H1 (cell line): Measurements from ENCODE around the gene WDR5. TPM values are rescaled to one million over a fixed set of nuclear protein-coding genes. Genes with fewer than 3 reads are reported as not detected.

ENCODE experiments used
- CTCF ChIA-PET: fragments of 300-600 bp; sonication (Branson Sonifier 250); formaldehyde crosslinking; loops from one replicate; lab custom pipeline; 2021; ENCODE audit not compliant: partially characterized antibody; lab: Charles Lee
- POLR2A ChIA-PET: fragments of 300-600 bp; sonication (Branson Sonifier 250); formaldehyde crosslinking; loops from one replicate; lab custom pipeline; 2021; ENCODE audit warnings: inconsistent platforms; ENCODE audit not compliant: partially characterized antibody; lab: Charles Lee
- DNase-seq, 2 experiments: peaks; one replicate each; pipeline versions ENCODE4 v3.0.0 to v3.0.0-alpha.2; 2010 to 2022; ENCODE audit warnings: low spot score in 2 of 2, low read depth in 1 of 2, mixed read lengths in 1 of 2
- FAIRE-seq: peaks from 2 replicates; lab custom pipeline; 2011; peaks lifted over from hg19 to GRCh38; lab: Jason Lieb, UNC
- H2AFZ ChIP-seq: 2 replicates; pipeline ENCODE4 v1.8.1; 2012; ENCODE audit warnings: low read length, inconsistent platforms
- H2AK5ac ChIP-seq: 2 replicates; pipeline ENCODE4 v1.6.1; 2013; ENCODE audit warnings: low read depth, low read length
- H2BK120ac ChIP-seq: replicated peaks from 2 replicates; pipeline ENCODE3; 2013; ENCODE audit warnings: low read depth, low read length, inconsistent platforms
- H2BK12ac ChIP-seq: 2 replicates; pipeline ENCODE4 v1.6.1; 2013; ENCODE audit warnings: low read depth, low read length
- H2BK15ac ChIP-seq: 2 replicates; pipeline ENCODE4 v1.6.1; 2013; ENCODE audit warnings: low read length
- H2BK20ac ChIP-seq: 2 replicates; pipeline ENCODE4 v1.6.1; 2013; ENCODE audit warnings: low read length
- H2BK5ac ChIP-seq: 2 replicates; pipeline ENCODE4 v1.6.1; 2013; ENCODE audit warnings: low read depth, low read length
- H3K14ac ChIP-seq: 2 replicates; pipeline ENCODE4 v1.6.1; 2013; ENCODE audit warnings: inconsistent platforms; ENCODE audit not compliant: insufficient read length
- H3K18ac ChIP-seq: 2 replicates; pipeline ENCODE4 v1.6.1; 2013; ENCODE audit warnings: low read length; ENCODE audit errors: extremely low read depth
- H3K23ac ChIP-seq: 2 replicates; pipeline ENCODE4 v1.6.1; 2013; ENCODE audit warnings: inconsistent platforms; ENCODE audit not compliant: insufficient read length
- H3K23me2 ChIP-seq: 2 replicates; pipeline ENCODE4 v1.6.1; 2013; ENCODE audit warnings: low read depth, low read length
- H3K27ac ChIP-seq: 2 replicates; pipeline ENCODE4 v1.6.1; 2011; ENCODE audit warnings: low read depth, low read length, inconsistent platforms
- H3K27me3 ChIP-seq, 4 experiments: replicated peaks in 1 of 4; 1 replicate in 1 of 4; 2 replicates in 3 of 4; pipeline versions ENCODE4 v1.6.1 to v1.8.1; 2011 to 2013; ENCODE audit warnings: low read length in 3 of 4, mild to moderate bottlenecking in 3 of 4, inconsistent platforms in 2 of 4, mixed read lengths in 2 of 4, moderate library complexity in 1 of 4; ENCODE audit not compliant: control insufficient read depth in 3 of 4, insufficient read depth in 3 of 4; ENCODE audit errors: extremely low read depth in 1 of 4
- H3K36me3 ChIP-seq, 4 experiments: 2 replicates each; pipeline versions ENCODE4 v1.6.1 to v1.8.1; 2011 to 2013; ENCODE audit warnings: mild to moderate bottlenecking in 4 of 4, low read length in 3 of 4, moderate library complexity in 2 of 4, control low read depth in 1 of 4, inconsistent platforms in 1 of 4; ENCODE audit not compliant: insufficient read depth in 4 of 4, control insufficient read depth in 2 of 4
- H3K4ac ChIP-seq: replicated peaks from 2 replicates; pipeline ENCODE3; 2013; ENCODE audit warnings: low read length, low read depth, mixed read lengths, inconsistent platforms; ENCODE audit not compliant: insufficient read length
- H3K4me1 ChIP-seq, 4 experiments: replicated peaks in 1 of 4; 1 replicate in 1 of 4; 2 replicates in 3 of 4; pipeline versions ENCODE4 v1.6.1 to v1.8.1; 2011 to 2013; ENCODE audit warnings: low read length in 3 of 4, inconsistent platforms in 2 of 4, mixed read lengths in 1 of 4; ENCODE audit not compliant: insufficient read depth in 4 of 4, control insufficient read depth in 3 of 4
- H3K4me2 ChIP-seq, 2 experiments: 2 replicates each; pipeline versions ENCODE4 v1.6.1 to v1.8.1; 2011 to 2013; ENCODE audit warnings: low read depth in 2 of 2, low read length in 2 of 2, control low read depth in 1 of 2, inconsistent platforms in 1 of 2, mild to moderate bottlenecking in 1 of 2; ENCODE audit not compliant: insufficient read depth in 1 of 2
- H3K4me3 ChIP-seq, 4 experiments: fragments of 200-600, 300-600 bp in 1 of 4; sonication (generic), shearing (Covaris generic), sonication (Bioruptor Twin) in 1 of 4; 2 replicates each; pipeline versions ENCODE4 v1.5.1 to v1.8.1; 2011 to 2016; ENCODE audit warnings: low read length in 4 of 4, low read depth in 3 of 4, control low read depth in 2 of 4, inconsistent platforms in 2 of 4, mild to moderate bottlenecking in 2 of 4, mixed read lengths in 1 of 4, moderate library complexity in 1 of 4; ENCODE audit not compliant: insufficient read depth in 2 of 4; ENCODE audit errors: extremely low read depth in 1 of 4
- H3K56ac ChIP-seq: replicated peaks from 2 replicates; pipeline ENCODE3; 2013; ENCODE audit warnings: low read depth, mild to moderate bottlenecking, mixed read lengths, low read length, inconsistent platforms; ENCODE audit not compliant: insufficient read length
- H3K79me1 ChIP-seq: 2 replicates; pipeline ENCODE4 v1.6.1; 2013; ENCODE audit warnings: low read depth, low read length, control low read depth
- H3K79me2 ChIP-seq, 2 experiments: 2 replicates each; pipeline versions ENCODE4 v1.6.1 to v1.8.1; 2012 to 2013; ENCODE audit warnings: low read length in 2 of 2, mild to moderate bottlenecking in 2 of 2, inconsistent platforms in 1 of 2; ENCODE audit not compliant: insufficient read depth in 2 of 2, control insufficient read depth in 1 of 2
- H3K9ac ChIP-seq, 4 experiments: replicated peaks in 1 of 4; 1 replicate in 1 of 4; 2 replicates in 3 of 4; pipeline versions ENCODE4 v1.6.1 to v1.8.1; 2011 to 2013; ENCODE audit warnings: low read depth in 3 of 4, low read length in 3 of 4, control low read depth in 2 of 4, mild to moderate bottlenecking in 2 of 4, moderate library complexity in 2 of 4, inconsistent platforms in 1 of 4; ENCODE audit errors: extremely low read depth in 1 of 4
- H3K9me3 ChIP-seq, 2 experiments: 2 replicates each; pipeline versions ENCODE4 v1.6.1 to v1.8.1; 2012 to 2013; ENCODE audit warnings: mild to moderate bottlenecking in 2 of 2, moderate library complexity in 2 of 2, control low read depth in 1 of 2, inconsistent platforms in 1 of 2, low read depth in 1 of 2, low read length in 1 of 2, mixed read lengths in 1 of 2; ENCODE audit not compliant: insufficient read depth in 2 of 2
- H4K20me1 ChIP-seq, 2 experiments: replicated peaks in 1 of 2; 2 replicates each; pipeline versions ENCODE3 to v1.8.1; 2011 to 2013; ENCODE audit warnings: inconsistent platforms in 2 of 2, low read length in 2 of 2, mild to moderate bottlenecking in 1 of 2; ENCODE audit not compliant: insufficient read depth in 2 of 2, control insufficient read depth in 1 of 2
- H4K5ac ChIP-seq: 2 replicates; pipeline ENCODE4 v1.6.1; 2013; ENCODE audit warnings: low read length, low read depth, mixed read lengths, inconsistent platforms; ENCODE audit not compliant: insufficient read length
- H4K8ac ChIP-seq: 2 replicates; pipeline ENCODE4 v1.8.0; 2013; ENCODE audit warnings: mild to moderate bottlenecking, moderate library complexity, low read length, inconsistent platforms; ENCODE audit not compliant: insufficient read depth; ENCODE audit errors: extremely low read depth
- H4K91ac ChIP-seq: replicated peaks from 2 replicates; pipeline ENCODE3; 2013; ENCODE audit warnings: low read length, mixed read lengths, inconsistent platforms; ENCODE audit not compliant: insufficient read length
- KDM1A ChIP-seq: fragments of 200-600, 300-600 bp; sonication (generic); IDR thresholded peaks from 2 replicates; pipeline ENCODE4 v1.7.1; 2016; ENCODE audit warnings: mild to moderate bottlenecking, low read length, borderline replicate concordance
- RFX5 ChIP-seq: IDR thresholded peaks from 2 replicates; pipeline ENCODE4 v1.6.1; 2011; ENCODE audit warnings: low read depth, low read length, improper control_type of control experiment, borderline replicate concordance
- SIX5 ChIP-seq: IDR thresholded peaks from 2 replicates; pipeline ENCODE4 v1.6.1; 2011; ENCODE audit warnings: mild to moderate bottlenecking, low read depth, low read length
- WGBS, 2 experiments: shearing (Covaris generic) in 1 of 2; methylation state at CpG; one replicate each; pipeline versions ENCODE4 v1.1.6 to v1.1.7; 2013 to 2015; ENCODE audit warnings: low lambda C conversion rate in 2 of 2, mixed read lengths in 2 of 2, inconsistent platforms in 1 of 2, low coverage in 1 of 2, missing lambda C conversion rate in 1 of 2; ENCODE audit not compliant: insufficient replicate concordance in 2 of 2, insufficient coverage in 1 of 2, insufficient read length in 1 of 2; ENCODE audit errors: extremely low coverage in 1 of 2, missing lambda C conversion rate in 1 of 2; 5-methylcytosine and 5-hydroxymethylcytosine counted together
- polyA plus RNA-seq, 7 experiments: library from polyadenylated mRNA; depleted of rRNA in 3 of 7; stranded (reverse) in 5 of 7; unstranded in 2 of 7; fragments of >200 nt in 5 of 7; fragments of 200-250 nt in 2 of 7; gene quantifications; 1 replicate in 5 of 7; 2 replicates in 1 of 7; 4 replicates in 1 of 7; pipeline versions ENCODE4 v1.2.1 to v1.2.3, GENCODE V29; 2011 to 2013; ENCODE audit warnings: missing spikeins in 2 of 7, mixed read lengths in 2 of 7
- total RNA-seq: library from RNA; stranded (reverse); fragmentation: NEBNext Ultra II Directional; extraction: Animal tissue kit (Norgen Biotek cat#: 25700); gene quantifications from 2 replicates; pipeline ENCODE4 v1.2.1, GENCODE V29; 2021

The WDR5 gene
- total and polyA plus RNA-seq, 2 of the 8 experiments (the other 6 are each of a cell fraction or from before 2014, with no cell fraction given), result 38.4 to 68.1 TPM

DNA sequence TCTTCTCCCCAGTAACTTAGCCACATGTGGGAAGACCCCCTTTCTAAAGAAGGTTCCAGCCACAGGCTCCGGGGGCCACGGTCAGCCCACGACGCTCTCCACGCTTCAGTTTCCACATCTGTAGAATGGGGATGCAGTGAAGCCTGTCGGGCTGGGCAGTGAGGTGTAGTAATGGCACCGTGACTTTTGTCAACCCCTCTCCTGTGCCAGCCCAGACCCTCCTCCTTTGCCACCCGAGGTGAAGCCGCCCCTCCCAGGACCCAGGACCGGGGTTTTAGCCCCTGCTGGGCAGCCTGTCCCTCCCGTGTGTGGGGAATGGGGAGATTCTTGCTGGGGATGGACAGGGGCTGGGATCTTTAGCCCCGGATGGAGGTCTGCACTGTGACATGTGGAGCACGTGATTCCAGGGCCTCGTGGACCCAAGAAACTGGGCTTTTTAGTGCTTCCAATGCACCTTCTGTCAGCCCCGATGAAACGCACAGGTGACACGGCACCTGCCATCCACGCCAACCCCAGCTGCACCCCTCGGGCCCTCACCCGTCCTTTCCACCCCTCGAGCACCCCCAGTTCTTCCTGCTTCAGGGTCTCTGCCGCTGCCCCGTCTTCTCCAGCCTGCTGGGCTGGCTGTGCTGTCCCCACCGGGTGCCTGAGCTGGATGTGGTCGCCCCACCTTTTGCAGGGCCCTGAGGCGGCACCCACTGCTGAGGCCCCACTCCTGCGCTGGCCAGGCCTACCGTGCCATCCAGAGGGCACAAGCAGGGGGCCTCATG, 41.9 kb downstream of the WDR5 start:
- H3K36me3 ChIP-seq, result no peaks in the 10 kb centered on the region; a peak in 2 of 8 replicates
- no peak overlapping the region for H2BK12ac ChIP-seq
- H2BK5ac ChIP-seq, result no peak overlapping the region
- peaks cover 0 to 20% (median 12%) of the 10 kb centered on the region in 4 experiments; a peak in 6 of 7 replicates for H3K4me1 ChIP-seq
- DNase-seq (no peak), FAIRE-seq (no peak)
- no peak overlapping the region for H3K27ac ChIP-seq
- H2BK20ac ChIP-seq, result no peak overlapping the region
- CTCF ChIA-PET, result interaction anchor here (1.0 kb wide), 1 partner anchor 272 kb away, joined by 3 read pairs; no protein-coding TSS in a partner anchor
- 0 out of 2 replicates have a peak, but pooled peaks cover 2% of the 10 kb centered on the region for H3K79me1 ChIP-seq
- POLR2A ChIA-PET, result no interaction called here
- no peak overlapping the region for H2AK5ac ChIP-seq
- peak; percentile 17; the same call in 1 of the 2 replicates for TF ChIP-seq KDM1A
- no peak for TF ChIP-seq RFX5
- TF ChIP-seq SIX5, result no peak
- no peaks in the 10 kb centered on the region for H3K9me3 ChIP-seq
- H4K20me1 ChIP-seq, result peaks cover 0 to 5% of the 10 kb centered on the region in 2 experiments
- no peak overlapping the region for H3K23ac ChIP-seq
- 92% methylated on average over 28 of the region's 28 CpGs; no CpG with 5 or more reads in 1 of the 2 experiments for WGBS, 2 experiments
- no peak overlapping the region for H3K14ac ChIP-seq
- no peaks in the 10 kb centered on the region for H3K79me2 ChIP-seq
- H4K5ac ChIP-seq, result no peak overlapping the region
- no peak overlapping the region for H4K91ac ChIP-seq
- no peak overlapping the region for H3K4me2 ChIP-seq
- no peaks in the 10 kb centered on the region for H3K27me3 ChIP-seq
- peaks cover 6% of the 10 kb centered on the region; the same call in 1 of the 2 replicates for H3K23me2 ChIP-seq
- no peak overlapping the region for H3K4ac ChIP-seq
- H3K18ac ChIP-seq, result no peak overlapping the region
- no peak overlapping the region for H3K9ac ChIP-seq
- H2BK15ac ChIP-seq, result no peak overlapping the region
- no peak overlapping the region for H2AFZ ChIP-seq
- no peak overlapping the region for H3K4me3 ChIP-seq
- H3K56ac ChIP-seq, result no peak overlapping the region
- H4K8ac ChIP-seq, result no peak overlapping the region
- H2BK120ac ChIP-seq, result no peak overlapping the region
